Neural cell (in vitro differentiated cells): ENCODE data around the gene MGAT5B. TPM values are rescaled to one million over a fixed set of nuclear protein-coding genes. Genes with fewer than 3 reads are reported as not detected.

Experiments used
- H2AFZ ChIP-seq: fragments of 200-600, 300-800 bp; sonication (generic), shearing (Covaris generic); 2 replicates; pipeline ENCODE4 v1.6.0; 2014; ENCODE audit warnings: low read depth, mild to moderate bottlenecking, antibody characterized with exemption, low read length, moderate library complexity
- H3F3A ChIP-seq: fragments of 200-600 bp; shearing (Covaris generic); 2 replicates; pipeline ENCODE4 v1.6.1; 2016; ENCODE audit warnings: mild to moderate bottlenecking, moderate library complexity, mixed read lengths, antibody characterized with exemption, low read length; ENCODE audit not compliant: insufficient read depth, poor library complexity, severe bottlenecking
- H3K27ac ChIP-seq: fragments of 200-600, 300-800 bp; sonication (generic), shearing (Covaris generic); 2 replicates; pipeline ENCODE4 v1.5.1; 2014; ENCODE audit warnings: mild to moderate bottlenecking, low read length, moderate library complexity
- H3K27me3 ChIP-seq: fragments of 300-800, 200-600 bp; sonication (generic), shearing (Covaris generic); 2 replicates; pipeline ENCODE4 v1.6.0; 2014; ENCODE audit warnings: mild to moderate bottlenecking, low read depth, low read length, moderate library complexity; ENCODE audit not compliant: insufficient read depth
- H3K36me3 ChIP-seq: fragments of 300-800, 200-600 bp; sonication (generic), shearing (Covaris generic); 2 replicates; pipeline ENCODE4 v1.5.1; 2014; ENCODE audit warnings: mild to moderate bottlenecking, antibody characterized with exemption, low read length, moderate library complexity; ENCODE audit not compliant: insufficient read depth
- H3K4me2 ChIP-seq: fragments of 300-800, 200-600 bp; sonication (generic), shearing (Covaris generic); 2 replicates; pipeline ENCODE4 v1.6.0; 2014; ENCODE audit warnings: mild to moderate bottlenecking, low read length
- H3K4me3 ChIP-seq: fragments of 300-800, 200-600 bp; sonication (generic), shearing (Covaris generic); 2 replicates; pipeline ENCODE4 v1.5.1; 2014; ENCODE audit warnings: mild to moderate bottlenecking, low read length, moderate library complexity
- H3K79me2 ChIP-seq: fragments of 200-600 bp; shearing (Covaris generic); replicated peaks from 2 replicates; pipeline ENCODE4 v1.6.0; 2014; ENCODE audit warnings: mild to moderate bottlenecking, low read length, moderate library complexity; ENCODE audit not compliant: insufficient read depth
- H3K9ac ChIP-seq: fragments of 300-800, 200-600 bp; sonication (generic), shearing (Covaris generic); 2 replicates; pipeline ENCODE4 v1.6.1; 2016; ENCODE audit warnings: mild to moderate bottlenecking, low read length, mixed read lengths
- H3K9me2 ChIP-seq: fragments of 200-600 bp; shearing (Covaris generic); 2 replicates; pipeline ENCODE4 v1.6.1; 2016; ENCODE audit warnings: mild to moderate bottlenecking, low read length, mixed read lengths; ENCODE audit not compliant: insufficient read depth
- H3K9me3 ChIP-seq: fragments of 200-600, 300-800 bp; sonication (generic), shearing (Covaris generic); 2 replicates; pipeline ENCODE4 v1.6.1; 2016; ENCODE audit warnings: mild to moderate bottlenecking, mixed run types, low read length, moderate library complexity, mixed read lengths
- H4K20me1 ChIP-seq: fragments of 200-600 bp; shearing (Covaris generic); 2 replicates; pipeline ENCODE4 v1.6.1; 2016; ENCODE audit warnings: mild to moderate bottlenecking, mixed run types; ENCODE audit not compliant: insufficient read depth
- EZH2 ChIP-seq: fragments of 200-600, 300-800 bp; shearing (Covaris generic), sonication (generic); IDR thresholded peaks from 2 replicates; pipeline ENCODE4 v1.6.1; 2014; ENCODE audit warnings: antibody characterized with exemption, low read length, borderline replicate concordance, mild to moderate bottlenecking; ENCODE audit not compliant: insufficient read depth, poor library complexity, severe bottlenecking
- MXI1 ChIP-seq: fragments of 450-650 bp; conservative IDR thresholded peaks from 2 replicates; pipeline ENCODE4 v1.6.1; 2014; ENCODE audit warnings: antibody characterized with exemption, mild to moderate bottlenecking; ENCODE audit not compliant: poor library complexity, severe bottlenecking
- POLR2AphosphoS5 ChIP-seq: IDR thresholded peaks from 2 replicates; pipeline ENCODE4 v1.6.1; 2012
- RAD21 ChIP-seq: fragments of 450-650 bp; conservative IDR thresholded peaks from 2 replicates; pipeline ENCODE4 v1.6.1; 2014; ENCODE audit warnings: antibody characterized with exemption, mild to moderate bottlenecking, moderate library complexity
- REST ChIP-seq: IDR thresholded peaks from 2 replicates; pipeline ENCODE4 v1.6.1; 2012; ENCODE audit warnings: borderline replicate concordance
- TAF1 ChIP-seq: IDR thresholded peaks from 2 replicates; pipeline ENCODE4 v1.6.1; 2012; ENCODE audit warnings: low read depth
- polyA plus RNA-seq: library from polyadenylated mRNA; depleted of rRNA; stranded (reverse); fragments of >200 nt; gene quantifications from 2 replicates; pipeline ENCODE4 v1.2.3, GENCODE V29; 2014

MGAT5B gene
- polyA plus RNA-seq, 1 donor from 2014 or later: 8.8 TPM

GRCh38 chr17:76997981-76998531 lies 129.9 kb downstream of the MGAT5B start:
- H3K4me3 ChIP-seq: no peak overlapping the region
- no peaks in the 10 kb centered on the region for H3K9me3 ChIP-seq
- no peaks in the 10 kb centered on the region for H3K79me2 ChIP-seq
- TF ChIP-seq TAF1: no peak
- no peak for TF ChIP-seq EZH2
- H3K9ac ChIP-seq: no peak overlapping the region
- no peaks in the 10 kb centered on the region for H4K20me1 ChIP-seq
- H2AFZ ChIP-seq: no peak overlapping the region
- no peaks in the 10 kb centered on the region for H3K9me2 ChIP-seq
- H3K4me2 ChIP-seq: no peak overlapping the region
- no peaks in the 10 kb centered on the region for H3F3A ChIP-seq
- no peaks in the 10 kb centered on the region for H3K36me3 ChIP-seq
- H3K27ac ChIP-seq: no peak overlapping the region
- no peaks in the 10 kb centered on the region for H3K27me3 ChIP-seq

- TF ChIP-seq POLR2AphosphoS5 (no peak), REST (no peak), RAD21 (no peak), EZH2 (no peak), MXI1 (no peak)
- H3K27ac ChIP-seq: no peak overlapping the region
These were observed 130.6 kb downstream of the MGAT5B start for GRCh38 chr17:76998839-76999238.

More at GRCh38 chr17:76998839-76999238, 130.6 kb downstream of the MGAT5B start:
- H3K9ac ChIP-seq: no peak overlapping the region
- H3K9me2 ChIP-seq: no peaks in the 10 kb centered on the region
- no peaks in the 10 kb centered on the region for H3K79me2 ChIP-seq
- no peak overlapping the region for H3K4me2 ChIP-seq
- no peaks in the 10 kb centered on the region for H3F3A ChIP-seq
- no peaks in the 10 kb centered on the region for H3K36me3 ChIP-seq
- H3K9me3 ChIP-seq: no peaks in the 10 kb centered on the region
- no peaks in the 10 kb centered on the region for H3K27me3 ChIP-seq
- no peak overlapping the region for H3K4me3 ChIP-seq
- H4K20me1 ChIP-seq: no peaks in the 10 kb centered on the region
- no peak overlapping the region for H2AFZ ChIP-seq

Other genes with a start within 250 kb of the MGAT5B start
- gene ST6GALNAC1, start 224.6 kb upstream of the MGAT5B start, polyA plus RNA-seq: not detected in 2 replicates
- gene MXRA7, start 157.4 kb upstream of the MGAT5B start, polyA plus RNA-seq: 137 and 143 TPM in 2 replicates
- 21.7 and 37.6 TPM in 2 replicates for gene JMJD6, start 141.8 kb upstream of the MGAT5B start, polyA plus RNA-seq
- 53.3 and 59.8 TPM in 2 replicates for gene METTL23, start 141.6 kb upstream of the MGAT5B start, polyA plus RNA-seq
- gene SRSF2, start 131.1 kb upstream of the MGAT5B start, polyA plus RNA-seq: 350 and 355 TPM in 2 replicates
- gene MFSD11, start 130.3 kb upstream of the MGAT5B start, polyA plus RNA-seq: 36.1 and 43.1 TPM in 2 replicates